ENCODE data around the gene RAPGEF2. TPM values are rescaled to one million over a fixed set of nuclear protein-coding genes. Genes with fewer than 3 reads are reported as not detected.

Gene RAPGEF2
- total and polyA plus RNA-seq, 2 donors (not counting 3 experiments of a cell fraction or from before 2014, with no cell fraction given): 28.7 to 55.2 TPM

GRCh38 chr4:159175989-159176375 lies 73.1 kb downstream of the RAPGEF2 start:
- CTCF ChIA-PET: interaction anchor here (2.2 to 2.9 kb wide), 2 partner anchors 26 to 318 kb away, joined by 9 to 33 read pairs; no protein-coding TSS in a partner anchor
- FAIRE-seq: no peak

More at GRCh38 chr4:159175989-159176375, 73.1 kb downstream of the RAPGEF2 start:
- H3K9me3 ChIP-seq (replicated peaks; ENCODE audit: control insufficient read depth, insufficient read depth, low read length): no peaks in the 10 kb centered on the region
- POLR2A ChIA-PET: no interaction called here
- H3K9me1 ChIP-seq (replicated peaks; ENCODE audit: control insufficient read depth, extremely low read depth, insufficient read depth, low read length): no peaks in the 10 kb centered on the region
- peaks cover 42% of the 10 kb centered on the region for H3K4me1 ChIP-seq (ENCODE audit: control insufficient read depth, extremely low read depth, insufficient read depth, low read length)
- no peak for TF ChIP-seq POLR2AphosphoS5 (IDR thresholded peaks at IDR 0.05; ENCODE audit: insufficient read depth, low read depth, low read length)
- TF ChIP-seq MYC (IDR thresholded peaks at IDR 0.05; ENCODE audit: low read depth, low read length): no peak
- no peak for TF ChIP-seq GATA2 (IDR thresholded peaks at IDR 0.05; ENCODE audit: insufficient read depth, insufficient read length, low read depth, low read length)
- no peak for TF ChIP-seq POLR2A (IDR thresholded peaks at IDR 0.05; ENCODE audit: low read depth, low read length)
- TF ChIP-seq EZH2 (IDR thresholded peaks at IDR 0.05; ENCODE audit: borderline replicate concordance, low read depth, low read length, severe bottlenecking): no peak
- no peak for TF ChIP-seq FOS (IDR thresholded peaks at IDR 0.05; ENCODE audit: borderline replicate concordance, insufficient read depth, low read length)
- TF ChIP-seq JUN (IDR thresholded peaks at IDR 0.05; ENCODE audit: borderline replicate concordance, insufficient read depth, insufficient read length, low read depth): no peak
- TF ChIP-seq, protein P1, sequence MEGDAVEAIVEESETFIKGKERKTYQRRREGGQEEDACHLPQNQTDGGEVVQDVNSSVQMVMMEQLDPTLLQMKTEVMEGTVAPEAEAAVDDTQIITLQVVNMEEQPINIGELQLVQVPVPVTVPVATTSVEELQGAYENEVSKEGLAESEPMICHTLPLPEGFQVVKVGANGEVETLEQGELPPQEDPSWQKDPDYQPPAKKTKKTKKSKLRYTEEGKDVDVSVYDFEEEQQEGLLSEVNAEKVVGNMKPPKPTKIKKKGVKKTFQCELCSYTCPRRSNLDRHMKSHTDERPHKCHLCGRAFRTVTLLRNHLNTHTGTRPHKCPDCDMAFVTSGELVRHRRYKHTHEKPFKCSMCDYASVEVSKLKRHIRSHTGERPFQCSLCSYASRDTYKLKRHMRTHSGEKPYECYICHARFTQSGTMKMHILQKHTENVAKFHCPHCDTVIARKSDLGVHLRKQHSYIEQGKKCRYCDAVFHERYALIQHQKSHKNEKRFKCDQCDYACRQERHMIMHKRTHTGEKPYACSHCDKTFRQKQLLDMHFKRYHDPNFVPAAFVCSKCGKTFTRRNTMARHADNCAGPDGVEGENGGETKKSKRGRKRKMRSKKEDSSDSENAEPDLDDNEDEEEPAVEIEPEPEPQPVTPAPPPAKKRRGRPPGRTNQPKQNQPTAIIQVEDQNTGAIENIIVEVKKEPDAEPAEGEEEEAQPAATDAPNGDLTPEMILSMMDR (IDR thresholded peaks at IDR 0.05; ENCODE audit: extremely low read depth in 1 of 2, insufficient read depth in 1 of 2, low read depth in 1 of 2, low read length in 2 of 2): no peak
- H2AFZ ChIP-seq (ENCODE audit: low read depth, low read length): no peak overlapping the region
- no peak for DNase-seq (ENCODE audit: low read depth, low spot score)
- H4K20me1 ChIP-seq (replicated peaks; ENCODE audit: control insufficient read depth, extremely low read depth, insufficient read depth, low read length): no peaks in the 10 kb centered on the region
- intact Hi-C loops (cut with micrococcal nuclease) (loop anchor here (1.0 to 5.0 kb wide), 11 partner anchors 27 to 504 kb away; partner anchors contain the start of genes C4orf46, ETFDH and PPID), dilution Hi-C loops (cut with MboI; ENCODE audit: extremely low pct_ligation_motif_present, low sequenced_read_pairs) (no loop called here)
- no TSS peak for BruUV-seq (replicated peaks)
- H3K27me3 ChIP-seq (ENCODE audit: control insufficient read depth in 2 of 2, insufficient read depth in 2 of 2, low read length in 2 of 2): no peaks in the 10 kb centered on the region
- H3K9ac ChIP-seq (replicated peaks; ENCODE audit: extremely low read depth, insufficient read depth, low read length): peak overlapping the region; percentile 80
- peak overlapping the region; percentile 87 for H3K4me2 ChIP-seq (ENCODE audit: insufficient read depth, low read length)
- H3K36me3 ChIP-seq (ENCODE audit: control insufficient read depth in 2 of 2, extremely low read depth in 1 of 2, insufficient read depth in 2 of 2, low read length in 2 of 2): no peaks in the 10 kb centered on the region
- H3K27ac ChIP-seq (ENCODE audit: insufficient read depth, low read depth, low read length): peak overlapping the region; percentile 63
- peak overlapping the region in 1 of 3 experiments; percentile 72 for H3K4me3 ChIP-seq (replicated peaks in 1 of 3; ENCODE audit: insufficient read depth in 1 of 3, low read depth in 1 of 3, low read length in 3 of 3)
- H3K79me2 ChIP-seq (ENCODE audit: control insufficient read depth, insufficient read depth, low read length): peaks cover 64% of the 10 kb centered on the region
